ENCODE data around the gene NTRK3.

The NTRK3 gene

GRCh38 chr15:87881026-87881425, 375.5 kb downstream of the NTRK3 start:
- H3K27ac ChIP-seq (replicated peaks): no peak overlapping the region
- no peak for DNase-seq (ENCODE audit: low read depth in 1 of 2, low spot score in 1 of 2)
- TF ChIP-seq GABPA (IDR thresholded peaks at IDR 0.05; ENCODE audit: low read depth): no peak
- TF ChIP-seq SPI1 (IDR thresholded peaks at IDR 0.05; ENCODE audit: borderline replicate concordance, low read depth): no peak
- no peak for TF ChIP-seq POLR2AphosphoS5 (IDR thresholded peaks at IDR 0.05; ENCODE audit: low read depth)
- no peak for TF ChIP-seq CTCF (IDR thresholded peaks at IDR 0.05; ENCODE audit: insufficient read depth, low read length)
- no peak for TF ChIP-seq REST (IDR thresholded peaks at IDR 0.05; ENCODE audit: insufficient replicate concordance, low read depth)

GRCh38 chr15:87877822-87878542, 378.6 kb downstream of the NTRK3 start:
- TF ChIP-seq CTCF (IDR thresholded peaks at IDR 0.05; ENCODE audit: insufficient read depth, low read length) (no peak), SPI1 (IDR thresholded peaks at IDR 0.05; ENCODE audit: borderline replicate concordance, low read depth) (no peak), REST (IDR thresholded peaks at IDR 0.05; ENCODE audit: insufficient replicate concordance, low read depth) (no peak)
- Histone ChIP-seq H3K4me3 (replicated peaks; ENCODE audit: insufficient read depth, low read length) (no peak overlapping the region), H3K27me3 (ENCODE audit: insufficient read depth, poor library complexity, severe bottlenecking) (no peaks in the 10 kb centered on the region), H3K27ac (replicated peaks) (no peak overlapping the region)
- DNase-seq (ENCODE audit: low read depth in 1 of 2, low spot score in 1 of 2): no peak

More at GRCh38 chr15:87881026-87881425, 375.5 kb downstream of the NTRK3 start:
- H3K27me3 ChIP-seq (ENCODE audit: insufficient read depth, poor library complexity, severe bottlenecking): no peaks in the 10 kb centered on the region
- H3K4me3 ChIP-seq (replicated peaks; ENCODE audit: insufficient read depth, low read length): no peak overlapping the region

- H3K27ac ChIP-seq (replicated peaks): no peak overlapping the region
Measured at GRCh38 chr15:87877114-87877810, 379.3 kb downstream of the NTRK3 start.

More at GRCh38 chr15:87877114-87877810, 379.3 kb downstream of the NTRK3 start:
- no peaks in the 10 kb centered on the region for H3K27me3 ChIP-seq (ENCODE audit: insufficient read depth, poor library complexity, severe bottlenecking)
- no peak for DNase-seq (ENCODE audit: low read depth in 1 of 2, low spot score in 1 of 2)
- no peak for TF ChIP-seq GABPA (IDR thresholded peaks at IDR 0.05; ENCODE audit: low read depth)
- TF ChIP-seq POLR2AphosphoS5 (IDR thresholded peaks at IDR 0.05; ENCODE audit: low read depth): no peak
- TF ChIP-seq SPI1 (IDR thresholded peaks at IDR 0.05; ENCODE audit: borderline replicate concordance, low read depth): no peak
- no peak for TF ChIP-seq REST (IDR thresholded peaks at IDR 0.05; ENCODE audit: insufficient replicate concordance, low read depth)
- TF ChIP-seq CTCF (IDR thresholded peaks at IDR 0.05; ENCODE audit: insufficient read depth, low read length): no peak
- H3K4me3 ChIP-seq (replicated peaks; ENCODE audit: insufficient read depth, low read length): no peak overlapping the region
